K562 (cell line): ENCODE data around the gene LIPH. TPM values are rescaled to one million over a fixed set of nuclear protein-coding genes. Genes with fewer than 3 reads are reported as not detected.

Source experiments
- ASH1L ChIP-seq: fragments of 450-650 bp; IDR thresholded peaks from 2 replicates; pipeline ENCODE4 v1.6.1; 2018; ENCODE audit warnings: borderline replicate concordance, mild to moderate bottlenecking, low read depth; ENCODE audit not compliant: partially characterized antibody
- CBFB ChIP-seq: sonication (generic); formaldehyde crosslinking; IDR thresholded peaks from 2 replicates; pipeline ENCODE4 v1.4.0; 2020; ENCODE audit warnings: mild to moderate bottlenecking, missing genetic modification reagents
- DMBX1 ChIP-seq: fragments of 250-450 bp; sonication (Bioruptor Pico); IDR thresholded peaks from 2 replicates; pipeline ENCODE4 v1.8.0; 2022; ENCODE audit warnings: inconsistent platforms, mild to moderate bottlenecking, moderate library complexity, borderline replicate concordance
- FOXA1 ChIP-seq: fragments of 450-650 bp; IDR thresholded peaks from 2 replicates; pipeline ENCODE4 v1.6.1; 2016; ENCODE audit warnings: mild to moderate bottlenecking, borderline replicate concordance
- GATA2 ChIP-seq: sonication (generic); formaldehyde crosslinking; IDR thresholded peaks from 2 replicates; pipeline ENCODE4 v1.4.0; 2020; ENCODE audit warnings: mild to moderate bottlenecking, missing genetic modification reagents
- HCFC1 ChIP-seq: IDR thresholded peaks from 2 replicates; pipeline ENCODE4 v1.6.1; 2012; ENCODE audit warnings: low read depth, low read length, improper control_type of control experiment
- HDAC3 ChIP-seq: fragments of 450-650 bp; IDR thresholded peaks from 2 replicates; pipeline ENCODE4 v1.6.1; 2018; ENCODE audit warnings: borderline replicate concordance, mild to moderate bottlenecking, moderate library complexity; ENCODE audit not compliant: partially characterized antibody
- KDM4B ChIP-seq, 2 experiments: fragments of 450-650 bp in 1 of 2; sonication (generic) in 1 of 2; IDR thresholded peaks; 2 replicates each; pipeline ENCODE4 v1.6.1; 2016 to 2017; ENCODE audit warnings: borderline replicate concordance in 2 of 2, antibody characterized with exemption in 1 of 2, low read depth in 1 of 2, mild to moderate bottlenecking in 1 of 2
- PHTF2 ChIP-seq: fragments of 250-450 bp; sonication (Bioruptor Pico); IDR thresholded peaks from 2 replicates; pipeline ENCODE4 v1.5.0; 2021; ENCODE audit warnings: mild to moderate bottlenecking
- POLR2B ChIP-seq: fragments of 450-650 bp; IDR thresholded peaks from 2 replicates; pipeline ENCODE4 v1.6.1; 2018; ENCODE audit warnings: low read depth; ENCODE audit not compliant: partially characterized antibody
- TAF15 ChIP-seq: fragments of 200-400 bp; formaldehyde crosslinking; IDR thresholded peaks from 2 replicates; pipeline ENCODE4 v1.6.1; 2017; ENCODE audit warnings: mild to moderate bottlenecking, low read depth, low read length, moderate library complexity
- TRIM24 ChIP-seq, 2 experiments: fragments of 450-650 bp; IDR thresholded peaks; 2 replicates each; pipeline ENCODE4 v1.6.1; 2016
- polyA plus RNA-seq, 8 experiments: library from polyadenylated mRNA; depleted of rRNA in 4 of 8; stranded (reverse) in 5 of 8; unstranded in 3 of 8; fragments of >200 nt; fragmentation: Nextera tagmentation in 2 of 8; fragmentation: Illumina TruSeq in 1 of 8; extraction: Ambion mirVana in 2 of 8; extraction: Trizol in 1 of 8; gene quantifications; 2 replicates each; pipeline versions ENCODE4 v1.2.1 to v1.2.3, GENCODE V29; 2011 to 2014; ENCODE audit warnings: inconsistent platforms in 1 of 8, missing spikeins in 1 of 8
- total RNA-seq, 7 experiments: library from RNA; depleted of rRNA in 6 of 7; stranded (reverse); fragments of >200 nt in 6 of 7; fragmentation: Illumina TruSeq in 2 of 7; extraction: Trizol in 2 of 7; gene quantifications; 2 replicates each; pipeline versions ENCODE4 v1.2.1 to v1.2.3, GENCODE V29; 2011 to 2021; ENCODE audit warnings: low replicate concordance in 1 of 7
- TF ChIP-seq, protein P1 (sequence below): fragments of 250-450 bp; sonication (Bioruptor Pico); IDR thresholded peaks from 2 replicates; pipeline ENCODE4 v1.4.0; 2020; ENCODE audit warnings: mild to moderate bottlenecking, moderate library complexity
- TF ChIP-seq, protein P2 (sequence below): sonication (generic); formaldehyde crosslinking; IDR thresholded peaks from 2 replicates; pipeline ENCODE4 v1.4.0; 2020; ENCODE audit warnings: mild to moderate bottlenecking, missing genetic modification reagents
- TF ChIP-seq, protein P3 (sequence below): fragments of 450-650 bp; formaldehyde crosslinking; IDR thresholded peaks from 2 replicates; pipeline ENCODE4 v1.4.0; 2020; ENCODE audit warnings: mild to moderate bottlenecking, moderate library complexity
- TF ChIP-seq, protein P4 (sequence below): fragments of 450-650 bp; formaldehyde crosslinking; IDR thresholded peaks from 2 replicates; pipeline ENCODE4 v1.4.0; 2020; ENCODE audit warnings: mild to moderate bottlenecking, moderate library complexity
- TF ChIP-seq, protein P5 (sequence below), 2 experiments: fragments of 450-650 bp in 1 of 2; sonication (generic) in 1 of 2; formaldehyde crosslinking; conservative IDR thresholded peaks; 2 replicates each; pipeline versions ENCODE4 v1.4.0 to v1.8.1; 2020 to 2022; ENCODE audit warnings: mild to moderate bottlenecking in 1 of 2, missing genetic modification reagents in 1 of 2

Gene LIPH
- total and polyA plus RNA-seq, 9 of the 15 experiments (the other 6 are each of a cell fraction or from before 2014, with no cell fraction given), result 0.73 to 1.8 (median 1.3) TPM

DNA sequence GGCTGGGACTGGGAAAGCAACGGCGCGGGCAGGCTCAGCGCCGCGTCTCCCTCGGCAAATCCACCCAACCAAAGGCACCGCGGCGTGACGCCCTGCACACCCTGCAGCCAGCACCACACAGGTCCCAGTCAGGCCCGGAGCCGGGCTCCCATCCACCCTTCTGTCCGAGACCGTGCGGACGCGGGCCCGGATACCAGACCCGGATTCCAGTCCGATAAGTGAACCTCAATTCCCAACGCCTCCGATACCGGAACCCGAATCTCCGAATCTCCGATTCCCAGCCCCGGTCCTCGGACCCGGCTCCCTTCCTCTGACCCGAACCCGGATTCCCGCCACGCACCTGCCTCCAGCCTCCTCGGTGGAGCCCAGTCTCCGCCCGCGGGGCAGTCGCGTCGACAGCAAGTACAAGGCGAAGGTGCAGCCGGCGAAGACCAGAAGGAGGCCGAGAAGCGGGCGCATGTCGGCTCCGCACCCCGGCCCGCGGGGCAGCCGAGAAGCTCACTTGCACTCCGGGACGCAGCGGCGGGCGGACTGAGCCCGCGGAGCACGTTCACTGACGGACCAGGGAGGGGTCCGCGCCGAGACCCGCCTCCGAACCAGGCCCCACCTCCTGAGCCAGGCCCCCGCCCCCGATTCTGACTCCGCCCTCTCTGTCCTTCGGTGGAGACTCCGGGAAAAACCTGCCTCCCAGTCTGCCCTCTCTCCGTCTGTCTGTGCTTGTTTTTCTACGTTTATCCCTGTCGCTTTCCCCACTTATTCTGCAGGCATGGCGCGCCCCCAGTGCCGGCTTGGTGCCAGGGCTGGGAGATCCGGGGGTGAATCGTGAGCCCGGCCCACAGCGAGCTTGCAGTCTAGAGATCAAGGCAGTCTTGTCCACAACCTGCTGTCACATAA lies 53.6 kb downstream of the LIPH start, which contains the start of gene TMEM41A (continued):
- TF ChIP-seq ASH1L, result no peak
- TF ChIP-seq CBFB (CRISPR knock-in tag), result peak; percentile 36; the same call in 1 of the 2 replicates
- TF ChIP-seq, protein P1, sequence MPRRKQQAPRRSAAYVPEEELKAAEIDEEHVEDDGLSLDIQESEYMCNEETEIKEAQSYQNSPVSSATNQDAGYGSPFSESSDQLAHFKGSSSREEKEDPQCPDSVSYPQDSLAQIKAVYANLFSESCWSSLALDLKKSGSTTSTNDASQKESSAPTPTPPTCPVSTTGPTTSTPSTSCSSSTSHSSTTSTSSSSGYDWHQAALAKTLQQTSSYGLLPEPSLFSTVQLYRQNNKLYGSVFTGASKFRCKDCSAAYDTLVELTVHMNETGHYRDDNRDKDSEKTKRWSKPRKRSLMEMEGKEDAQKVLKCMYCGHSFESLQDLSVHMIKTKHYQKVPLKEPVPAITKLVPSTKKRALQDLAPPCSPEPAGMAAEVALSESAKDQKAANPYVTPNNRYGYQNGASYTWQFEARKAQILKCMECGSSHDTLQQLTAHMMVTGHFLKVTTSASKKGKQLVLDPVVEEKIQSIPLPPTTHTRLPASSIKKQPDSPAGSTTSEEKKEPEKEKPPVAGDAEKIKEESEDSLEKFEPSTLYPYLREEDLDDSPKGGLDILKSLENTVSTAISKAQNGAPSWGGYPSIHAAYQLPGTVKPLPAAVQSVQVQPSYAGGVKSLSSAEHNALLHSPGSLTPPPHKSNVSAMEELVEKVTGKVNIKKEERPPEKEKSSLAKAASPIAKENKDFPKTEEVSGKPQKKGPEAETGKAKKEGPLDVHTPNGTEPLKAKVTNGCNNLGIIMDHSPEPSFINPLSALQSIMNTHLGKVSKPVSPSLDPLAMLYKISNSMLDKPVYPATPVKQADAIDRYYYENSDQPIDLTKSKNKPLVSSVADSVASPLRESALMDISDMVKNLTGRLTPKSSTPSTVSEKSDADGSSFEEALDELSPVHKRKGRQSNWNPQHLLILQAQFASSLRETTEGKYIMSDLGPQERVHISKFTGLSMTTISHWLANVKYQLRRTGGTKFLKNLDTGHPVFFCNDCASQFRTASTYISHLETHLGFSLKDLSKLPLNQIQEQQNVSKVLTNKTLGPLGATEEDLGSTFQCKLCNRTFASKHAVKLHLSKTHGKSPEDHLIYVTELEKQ (CRISPR knock-in tag), result no peak
- TF ChIP-seq KDM4B (IDR thresholded peaks at IDR 0.05; ENCODE audit: borderline replicate concordance in 2 of 2, low read depth in 1 of 2), result peak in 1 of 2 experiments; percentile 67; a peak in 1 of 4 replicates
- peak; percentile 88 for TF ChIP-seq POLR2B
- no peak for TF ChIP-seq HDAC3
- TF ChIP-seq, protein P2, sequence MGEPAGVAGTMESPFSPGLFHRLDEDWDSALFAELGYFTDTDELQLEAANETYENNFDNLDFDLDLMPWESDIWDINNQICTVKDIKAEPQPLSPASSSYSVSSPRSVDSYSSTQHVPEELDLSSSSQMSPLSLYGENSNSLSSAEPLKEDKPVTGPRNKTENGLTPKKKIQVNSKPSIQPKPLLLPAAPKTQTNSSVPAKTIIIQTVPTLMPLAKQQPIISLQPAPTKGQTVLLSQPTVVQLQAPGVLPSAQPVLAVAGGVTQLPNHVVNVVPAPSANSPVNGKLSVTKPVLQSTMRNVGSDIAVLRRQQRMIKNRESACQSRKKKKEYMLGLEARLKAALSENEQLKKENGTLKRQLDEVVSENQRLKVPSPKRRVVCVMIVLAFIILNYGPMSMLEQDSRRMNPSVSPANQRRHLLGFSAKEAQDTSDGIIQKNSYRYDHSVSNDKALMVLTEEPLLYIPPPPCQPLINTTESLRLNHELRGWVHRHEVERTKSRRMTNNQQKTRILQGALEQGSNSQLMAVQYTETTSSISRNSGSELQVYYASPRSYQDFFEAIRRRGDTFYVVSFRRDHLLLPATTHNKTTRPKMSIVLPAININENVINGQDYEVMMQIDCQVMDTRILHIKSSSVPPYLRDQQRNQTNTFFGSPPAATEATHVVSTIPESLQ (CRISPR knock-in tag), result peak; percentile 96
- TF ChIP-seq TRIM24 (IDR thresholded peaks at IDR 0.05), result peak; percentile 57 to 99; a peak in 3 of 4 replicates
- no peak for TF ChIP-seq FOXA1
- TF ChIP-seq TAF15, result no peak
- peak; percentile 57; the same call in 1 of the 2 replicates for TF ChIP-seq GATA2
- TF ChIP-seq, protein P3, sequence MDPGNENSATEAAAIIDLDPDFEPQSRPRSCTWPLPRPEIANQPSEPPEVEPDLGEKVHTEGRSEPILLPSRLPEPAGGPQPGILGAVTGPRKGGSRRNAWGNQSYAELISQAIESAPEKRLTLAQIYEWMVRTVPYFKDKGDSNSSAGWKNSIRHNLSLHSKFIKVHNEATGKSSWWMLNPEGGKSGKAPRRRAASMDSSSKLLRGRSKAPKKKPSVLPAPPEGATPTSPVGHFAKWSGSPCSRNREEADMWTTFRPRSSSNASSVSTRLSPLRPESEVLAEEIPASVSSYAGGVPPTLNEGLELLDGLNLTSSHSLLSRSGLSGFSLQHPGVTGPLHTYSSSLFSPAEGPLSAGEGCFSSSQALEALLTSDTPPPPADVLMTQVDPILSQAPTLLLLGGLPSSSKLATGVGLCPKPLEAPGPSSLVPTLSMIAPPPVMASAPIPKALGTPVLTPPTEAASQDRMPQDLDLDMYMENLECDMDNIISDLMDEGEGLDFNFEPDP (CRISPR knock-in tag), result no peak
- TF ChIP-seq, protein P4, sequence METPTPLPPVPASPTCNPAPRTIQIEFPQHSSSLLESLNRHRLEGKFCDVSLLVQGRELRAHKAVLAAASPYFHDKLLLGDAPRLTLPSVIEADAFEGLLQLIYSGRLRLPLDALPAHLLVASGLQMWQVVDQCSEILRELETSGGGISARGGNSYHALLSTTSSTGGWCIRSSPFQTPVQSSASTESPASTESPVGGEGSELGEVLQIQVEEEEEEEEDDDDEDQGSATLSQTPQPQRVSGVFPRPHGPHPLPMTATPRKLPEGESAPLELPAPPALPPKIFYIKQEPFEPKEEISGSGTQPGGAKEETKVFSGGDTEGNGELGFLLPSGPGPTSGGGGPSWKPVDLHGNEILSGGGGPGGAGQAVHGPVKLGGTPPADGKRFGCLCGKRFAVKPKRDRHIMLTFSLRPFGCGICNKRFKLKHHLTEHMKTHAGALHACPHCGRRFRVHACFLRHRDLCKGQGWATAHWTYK (CRISPR knock-in tag), result peak; percentile 31; the same call in 1 of the 2 replicates
- no peak for TF ChIP-seq PHTF2
- TF ChIP-seq, protein P5, sequence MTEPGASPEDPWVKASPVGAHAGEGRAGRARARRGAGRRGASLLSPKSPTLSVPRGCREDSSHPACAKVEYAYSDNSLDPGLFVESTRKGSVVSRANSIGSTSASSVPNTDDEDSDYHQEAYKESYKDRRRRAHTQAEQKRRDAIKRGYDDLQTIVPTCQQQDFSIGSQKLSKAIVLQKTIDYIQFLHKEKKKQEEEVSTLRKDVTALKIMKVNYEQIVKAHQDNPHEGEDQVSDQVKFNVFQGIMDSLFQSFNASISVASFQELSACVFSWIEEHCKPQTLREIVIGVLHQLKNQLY (CRISPR knock-in tag; conservative IDR thresholded peaks at IDR 0.05), result no peak
- 0 out of 2 replicates have a peak, but pooled peaks have one; percentile 66 for TF ChIP-seq DMBX1 (CRISPR knock-in tag)
- TF ChIP-seq HCFC1, result peak; percentile 90
